ENCODE data around the gene RAB25.

DNA sequence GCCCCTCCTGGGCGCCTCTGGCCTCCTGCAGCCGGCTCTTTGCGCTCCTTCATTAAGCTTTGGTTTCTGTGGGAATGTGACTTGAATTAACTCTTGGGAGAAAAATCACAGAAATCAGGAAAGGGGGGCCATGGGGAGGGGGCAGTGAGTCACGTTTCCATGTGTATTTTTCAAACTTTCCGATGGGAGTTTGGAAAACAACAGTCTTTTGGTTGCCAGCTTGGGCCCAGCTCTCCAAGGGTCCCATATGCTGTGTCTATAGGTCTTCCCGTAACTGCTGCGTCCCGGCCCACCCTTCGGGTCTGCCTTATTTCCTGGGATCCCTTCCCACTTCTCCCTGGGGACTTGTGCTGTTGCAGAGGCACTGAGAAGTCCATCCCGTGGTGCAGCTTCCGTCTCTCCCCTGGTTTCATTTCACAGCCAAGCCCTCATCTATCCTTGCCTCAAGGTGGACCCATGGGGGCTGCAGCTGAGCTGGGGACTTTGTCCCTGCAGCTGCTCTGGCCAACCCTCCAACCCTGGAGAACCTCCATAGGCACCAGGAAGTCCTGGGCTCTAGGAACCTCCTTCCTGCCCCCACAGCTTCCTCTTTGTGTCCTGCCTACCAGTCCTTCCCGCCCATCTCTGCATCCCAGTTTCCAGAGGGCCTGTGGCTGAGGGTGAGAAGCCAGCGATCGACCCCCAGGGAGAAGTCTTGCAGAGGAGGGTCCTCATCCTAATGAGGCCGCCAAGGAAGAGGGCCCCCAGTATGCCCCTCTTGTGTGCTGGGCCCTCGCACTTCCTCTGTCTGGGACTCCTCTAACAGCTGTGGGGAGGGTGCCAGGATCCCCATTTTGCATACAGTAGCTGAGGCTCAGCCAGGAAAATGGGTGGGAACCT, 41.9 kb downstream of the RAB25 start:
- TF ChIP-seq, protein P1, sequence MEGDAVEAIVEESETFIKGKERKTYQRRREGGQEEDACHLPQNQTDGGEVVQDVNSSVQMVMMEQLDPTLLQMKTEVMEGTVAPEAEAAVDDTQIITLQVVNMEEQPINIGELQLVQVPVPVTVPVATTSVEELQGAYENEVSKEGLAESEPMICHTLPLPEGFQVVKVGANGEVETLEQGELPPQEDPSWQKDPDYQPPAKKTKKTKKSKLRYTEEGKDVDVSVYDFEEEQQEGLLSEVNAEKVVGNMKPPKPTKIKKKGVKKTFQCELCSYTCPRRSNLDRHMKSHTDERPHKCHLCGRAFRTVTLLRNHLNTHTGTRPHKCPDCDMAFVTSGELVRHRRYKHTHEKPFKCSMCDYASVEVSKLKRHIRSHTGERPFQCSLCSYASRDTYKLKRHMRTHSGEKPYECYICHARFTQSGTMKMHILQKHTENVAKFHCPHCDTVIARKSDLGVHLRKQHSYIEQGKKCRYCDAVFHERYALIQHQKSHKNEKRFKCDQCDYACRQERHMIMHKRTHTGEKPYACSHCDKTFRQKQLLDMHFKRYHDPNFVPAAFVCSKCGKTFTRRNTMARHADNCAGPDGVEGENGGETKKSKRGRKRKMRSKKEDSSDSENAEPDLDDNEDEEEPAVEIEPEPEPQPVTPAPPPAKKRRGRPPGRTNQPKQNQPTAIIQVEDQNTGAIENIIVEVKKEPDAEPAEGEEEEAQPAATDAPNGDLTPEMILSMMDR (IDR thresholded peaks at IDR 0.05; ENCODE audit: low read depth, low read length, missing input control), result no peak
- no peak for TF ChIP-seq HNF4A (conservative IDR thresholded peaks at IDR 0.05)
- TF ChIP-seq FOXA2 (IDR thresholded peaks at IDR 0.05), result no peak
- TF ChIP-seq ZBTB33 (IDR thresholded peaks at IDR 0.05), result no peak
- no peak for TF ChIP-seq SP1 (IDR thresholded peaks at IDR 0.05)
- TF ChIP-seq, protein P2, sequence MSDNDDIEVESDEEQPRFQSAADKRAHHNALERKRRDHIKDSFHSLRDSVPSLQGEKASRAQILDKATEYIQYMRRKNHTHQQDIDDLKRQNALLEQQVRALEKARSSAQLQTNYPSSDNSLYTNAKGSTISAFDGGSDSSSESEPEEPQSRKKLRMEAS (IDR thresholded peaks at IDR 0.05), result no peak
- no peak for TF ChIP-seq RAD21 (IDR thresholded peaks at IDR 0.05)
